ENCODE measurements around the gene PEX16.

Gene PEX16

DNA sequence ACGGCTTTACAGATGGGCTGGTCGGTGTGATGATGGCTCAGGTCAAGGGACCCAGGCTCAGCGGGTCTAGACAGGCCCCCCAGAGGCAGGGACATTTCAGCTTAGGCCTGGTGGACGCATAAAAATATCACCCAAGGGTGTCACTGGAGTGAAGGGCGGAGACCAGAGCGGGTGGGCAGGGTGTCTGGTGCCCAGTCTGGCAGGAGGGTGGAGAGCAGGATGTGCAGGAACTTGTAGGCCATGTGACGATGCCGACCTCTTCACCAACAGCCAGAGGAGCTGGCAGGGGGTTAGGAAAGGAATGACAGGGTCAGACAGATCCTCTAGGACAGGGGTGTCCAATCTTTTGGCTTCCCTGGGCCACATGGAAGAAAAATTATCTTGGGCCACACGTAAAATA, 27.7 kb downstream of the PEX16 start:
- DNase-seq (ENCODE audit: low read depth in 1 of 2, low spot score in 1 of 2): no peak
- TF ChIP-seq, protein P1, sequence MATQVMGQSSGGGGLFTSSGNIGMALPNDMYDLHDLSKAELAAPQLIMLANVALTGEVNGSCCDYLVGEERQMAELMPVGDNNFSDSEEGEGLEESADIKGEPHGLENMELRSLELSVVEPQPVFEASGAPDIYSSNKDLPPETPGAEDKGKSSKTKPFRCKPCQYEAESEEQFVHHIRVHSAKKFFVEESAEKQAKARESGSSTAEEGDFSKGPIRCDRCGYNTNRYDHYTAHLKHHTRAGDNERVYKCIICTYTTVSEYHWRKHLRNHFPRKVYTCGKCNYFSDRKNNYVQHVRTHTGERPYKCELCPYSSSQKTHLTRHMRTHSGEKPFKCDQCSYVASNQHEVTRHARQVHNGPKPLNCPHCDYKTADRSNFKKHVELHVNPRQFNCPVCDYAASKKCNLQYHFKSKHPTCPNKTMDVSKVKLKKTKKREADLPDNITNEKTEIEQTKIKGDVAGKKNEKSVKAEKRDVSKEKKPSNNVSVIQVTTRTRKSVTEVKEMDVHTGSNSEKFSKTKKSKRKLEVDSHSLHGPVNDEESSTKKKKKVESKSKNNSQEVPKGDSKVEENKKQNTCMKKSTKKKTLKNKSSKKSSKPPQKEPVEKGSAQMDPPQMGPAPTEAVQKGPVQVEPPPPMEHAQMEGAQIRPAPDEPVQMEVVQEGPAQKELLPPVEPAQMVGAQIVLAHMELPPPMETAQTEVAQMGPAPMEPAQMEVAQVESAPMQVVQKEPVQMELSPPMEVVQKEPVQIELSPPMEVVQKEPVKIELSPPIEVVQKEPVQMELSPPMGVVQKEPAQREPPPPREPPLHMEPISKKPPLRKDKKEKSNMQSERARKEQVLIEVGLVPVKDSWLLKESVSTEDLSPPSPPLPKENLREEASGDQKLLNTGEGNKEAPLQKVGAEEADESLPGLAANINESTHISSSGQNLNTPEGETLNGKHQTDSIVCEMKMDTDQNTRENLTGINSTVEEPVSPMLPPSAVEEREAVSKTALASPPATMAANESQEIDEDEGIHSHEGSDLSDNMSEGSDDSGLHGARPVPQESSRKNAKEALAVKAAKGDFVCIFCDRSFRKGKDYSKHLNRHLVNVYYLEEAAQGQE (IDR thresholded peaks at IDR 0.05; ENCODE audit: insufficient replicate concordance, low read depth): no peak
- TF ChIP-seq SPI1 (IDR thresholded peaks at IDR 0.05; ENCODE audit: borderline replicate concordance, low read depth) (no peak), POLR2AphosphoS5 (IDR thresholded peaks at IDR 0.05; ENCODE audit: low read depth) (no peak), GABPA (IDR thresholded peaks at IDR 0.05; ENCODE audit: low read depth) (no peak)
- TF ChIP-seq, protein P2, sequence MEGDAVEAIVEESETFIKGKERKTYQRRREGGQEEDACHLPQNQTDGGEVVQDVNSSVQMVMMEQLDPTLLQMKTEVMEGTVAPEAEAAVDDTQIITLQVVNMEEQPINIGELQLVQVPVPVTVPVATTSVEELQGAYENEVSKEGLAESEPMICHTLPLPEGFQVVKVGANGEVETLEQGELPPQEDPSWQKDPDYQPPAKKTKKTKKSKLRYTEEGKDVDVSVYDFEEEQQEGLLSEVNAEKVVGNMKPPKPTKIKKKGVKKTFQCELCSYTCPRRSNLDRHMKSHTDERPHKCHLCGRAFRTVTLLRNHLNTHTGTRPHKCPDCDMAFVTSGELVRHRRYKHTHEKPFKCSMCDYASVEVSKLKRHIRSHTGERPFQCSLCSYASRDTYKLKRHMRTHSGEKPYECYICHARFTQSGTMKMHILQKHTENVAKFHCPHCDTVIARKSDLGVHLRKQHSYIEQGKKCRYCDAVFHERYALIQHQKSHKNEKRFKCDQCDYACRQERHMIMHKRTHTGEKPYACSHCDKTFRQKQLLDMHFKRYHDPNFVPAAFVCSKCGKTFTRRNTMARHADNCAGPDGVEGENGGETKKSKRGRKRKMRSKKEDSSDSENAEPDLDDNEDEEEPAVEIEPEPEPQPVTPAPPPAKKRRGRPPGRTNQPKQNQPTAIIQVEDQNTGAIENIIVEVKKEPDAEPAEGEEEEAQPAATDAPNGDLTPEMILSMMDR (IDR thresholded peaks at IDR 0.05; ENCODE audit: insufficient read depth, low read length): no peak
- Histone ChIP-seq H3K27me3 (ENCODE audit: insufficient read depth, poor library complexity, severe bottlenecking) (no peaks in the 10 kb centered on the region), H3K4me3 (replicated peaks; ENCODE audit: insufficient read depth, low read length) (no peak overlapping the region), H3K27ac (replicated peaks) (no peak overlapping the region)

DNA sequence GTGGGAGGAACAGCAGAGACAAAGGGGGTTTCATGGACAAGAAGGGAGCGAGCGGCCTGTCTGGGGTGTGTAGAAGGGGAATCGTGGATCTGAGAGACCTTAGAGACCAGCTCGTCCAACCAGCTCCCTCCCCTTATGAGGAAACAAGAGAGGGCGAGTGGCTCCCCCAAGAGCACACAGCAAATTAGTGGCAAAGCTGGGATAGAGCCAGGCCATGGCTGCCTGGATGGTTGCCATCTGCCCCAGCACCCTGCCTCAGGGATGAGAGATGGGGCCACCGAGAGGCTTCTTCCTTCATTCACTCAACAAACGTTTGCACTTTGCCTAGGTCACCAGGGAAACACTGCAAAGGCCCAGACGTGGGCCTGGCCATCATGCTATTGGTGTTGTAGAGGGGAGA, 28.1 kb downstream of the PEX16 start:
- no peaks in the 10 kb centered on the region for H3K27me3 ChIP-seq (ENCODE audit: insufficient read depth, poor library complexity, severe bottlenecking)
- TF ChIP-seq, protein P1 (IDR thresholded peaks at IDR 0.05; ENCODE audit: insufficient replicate concordance, low read depth): no peak
- no peak for TF ChIP-seq SPI1 (IDR thresholded peaks at IDR 0.05; ENCODE audit: borderline replicate concordance, low read depth)
- TF ChIP-seq POLR2AphosphoS5 (IDR thresholded peaks at IDR 0.05; ENCODE audit: low read depth): no peak
- TF ChIP-seq, protein P2 (IDR thresholded peaks at IDR 0.05; ENCODE audit: insufficient read depth, low read length): no peak
- H3K4me3 ChIP-seq (replicated peaks; ENCODE audit: insufficient read depth, low read length): no peak overlapping the region
- no peak for DNase-seq (ENCODE audit: low read depth in 1 of 2, low spot score in 1 of 2)
- no peak overlapping the region for H3K27ac ChIP-seq (replicated peaks)

DNA sequence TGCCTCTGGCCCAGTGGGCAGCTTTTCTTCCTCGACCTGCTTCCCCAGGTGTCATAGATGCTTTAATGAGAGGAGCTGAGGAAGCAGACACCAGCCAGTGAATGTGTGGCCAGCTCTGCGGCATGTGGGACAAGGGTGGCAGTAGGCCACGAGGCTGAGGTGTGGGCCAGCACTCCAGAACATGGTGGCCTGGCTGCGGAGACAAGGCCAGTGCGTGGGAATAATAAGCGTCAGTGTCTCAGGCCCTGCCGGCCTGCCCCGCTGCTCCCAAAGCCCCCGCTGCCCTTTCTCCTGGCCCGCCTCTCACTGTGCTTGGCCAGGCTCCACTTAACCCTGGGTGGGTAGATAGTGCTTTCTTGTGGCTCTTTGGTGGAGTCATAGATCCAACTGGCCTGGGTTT, 30.1 kb downstream of the PEX16 start:
- DNase-seq (ENCODE audit: low read depth in 1 of 2, low spot score in 1 of 2): no peak
- no peak overlapping the region for H3K27ac ChIP-seq (replicated peaks)
- TF ChIP-seq SPI1 (IDR thresholded peaks at IDR 0.05; ENCODE audit: borderline replicate concordance, low read depth) (no peak), POLR2AphosphoS5 (IDR thresholded peaks at IDR 0.05; ENCODE audit: low read depth) (no peak), GABPA (IDR thresholded peaks at IDR 0.05; ENCODE audit: low read depth) (no peak)
- TF ChIP-seq, protein P2 (IDR thresholded peaks at IDR 0.05; ENCODE audit: insufficient read depth, low read length): no peak
- TF ChIP-seq, protein P1 (IDR thresholded peaks at IDR 0.05; ENCODE audit: insufficient replicate concordance, low read depth): no peak
- H3K27me3 ChIP-seq (ENCODE audit: insufficient read depth, poor library complexity, severe bottlenecking): no peaks in the 10 kb centered on the region
- H3K4me3 ChIP-seq (replicated peaks; ENCODE audit: insufficient read depth, low read length): no peak overlapping the region

Measured in HL-60 (cell line).